ENCODE results near the gene ZMYND15.

ZMYND15 gene

DNA sequence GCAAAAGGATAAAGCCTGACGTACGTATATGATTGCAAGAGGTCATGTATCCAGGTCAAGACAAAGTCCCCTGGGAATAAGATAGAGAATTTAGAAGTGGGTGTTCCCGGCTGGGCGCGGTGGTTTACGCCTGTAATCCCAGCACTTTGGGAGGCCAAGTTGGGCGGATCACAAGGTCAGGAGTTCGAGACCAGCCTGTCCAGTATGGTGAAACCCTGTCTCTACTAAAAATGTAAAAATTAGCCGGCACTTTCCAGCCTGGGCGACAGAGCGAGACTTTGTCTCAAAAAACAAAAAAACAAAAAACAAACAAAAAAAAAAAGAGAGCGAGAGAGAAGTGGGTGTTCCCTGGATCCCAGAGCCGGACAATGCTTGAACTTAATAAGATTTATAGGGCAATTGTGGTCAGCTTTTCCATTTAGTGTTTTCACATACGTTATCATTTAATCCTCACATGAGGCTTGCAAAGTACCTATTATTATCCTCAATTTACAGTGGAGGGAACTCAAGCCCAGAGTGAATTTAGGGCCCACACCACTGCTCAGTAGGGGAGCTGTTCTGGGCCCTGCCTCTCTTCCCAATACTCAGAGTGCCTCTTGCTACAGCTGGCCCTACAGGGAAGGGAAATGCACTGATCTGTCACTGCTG is 48.6 kb downstream of the ZMYND15 start:
- DNase-seq, result no peak

DNA sequence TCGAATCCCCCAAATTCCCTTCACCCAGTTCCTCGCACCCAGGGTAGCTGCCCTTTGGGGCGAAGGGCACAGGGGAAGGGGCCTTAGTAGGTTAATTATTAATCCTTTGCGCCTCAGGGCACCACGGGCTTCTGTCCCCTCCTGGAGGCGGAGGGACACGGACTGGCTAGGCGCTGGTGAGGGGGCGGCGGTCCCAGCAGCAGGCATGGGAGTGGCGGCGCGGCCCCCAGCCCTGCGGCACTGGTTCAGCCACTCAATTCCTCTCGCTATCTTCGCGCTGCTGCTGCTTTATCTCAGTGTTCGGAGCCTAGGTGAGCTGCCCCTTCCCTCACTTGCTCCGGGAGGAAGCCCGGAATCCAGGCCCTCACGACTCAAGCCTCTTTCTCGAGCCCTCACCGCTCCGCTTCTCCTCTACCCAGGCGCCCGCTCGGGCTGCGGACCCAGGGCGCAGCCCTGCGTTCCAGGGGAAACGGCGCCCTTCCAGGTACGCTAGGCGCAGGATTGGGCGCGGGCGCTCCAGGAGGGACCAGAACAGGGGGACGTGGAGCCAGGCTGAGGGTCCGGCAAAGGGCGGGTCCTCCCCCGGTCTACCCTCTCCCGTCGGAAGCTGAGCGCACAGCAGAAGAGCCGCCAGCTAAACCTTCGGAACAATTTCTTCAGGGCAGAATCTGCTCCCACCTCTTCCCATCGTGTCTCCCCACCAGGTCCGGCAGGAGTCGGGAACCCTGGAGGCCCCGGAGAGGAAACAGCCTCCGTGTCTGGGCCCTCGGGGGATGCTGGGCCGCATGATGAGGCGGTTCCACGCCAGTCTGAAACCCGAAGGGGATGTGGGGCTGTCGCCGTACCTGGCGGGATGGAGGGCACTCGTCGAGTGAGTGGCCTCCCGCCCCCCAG is 49.4 kb downstream of the ZMYND15 start, which contains the start of gene GLTPD2:
Gene GLTPD2 (plus strand): TSS at position 158 of the 894 bp plus-strand sequence. CDS start 48 bp downstream, at position 206.
- DNase-seq, result no peak

DNA sequence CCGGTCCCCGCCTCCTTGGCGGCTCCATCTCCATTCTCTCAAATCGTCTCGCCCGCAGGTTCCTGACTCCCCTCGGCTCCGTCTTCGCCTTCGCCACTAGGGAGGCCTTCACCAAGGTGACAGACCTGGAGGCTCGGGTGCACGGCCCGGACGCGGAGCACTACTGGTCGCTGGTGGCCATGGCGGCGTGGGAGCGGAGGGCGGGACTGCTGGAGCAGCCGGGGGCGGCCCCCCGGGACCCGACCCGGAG is 50.0 kb downstream of the ZMYND15 start:
- no peak for DNase-seq

DNA sequence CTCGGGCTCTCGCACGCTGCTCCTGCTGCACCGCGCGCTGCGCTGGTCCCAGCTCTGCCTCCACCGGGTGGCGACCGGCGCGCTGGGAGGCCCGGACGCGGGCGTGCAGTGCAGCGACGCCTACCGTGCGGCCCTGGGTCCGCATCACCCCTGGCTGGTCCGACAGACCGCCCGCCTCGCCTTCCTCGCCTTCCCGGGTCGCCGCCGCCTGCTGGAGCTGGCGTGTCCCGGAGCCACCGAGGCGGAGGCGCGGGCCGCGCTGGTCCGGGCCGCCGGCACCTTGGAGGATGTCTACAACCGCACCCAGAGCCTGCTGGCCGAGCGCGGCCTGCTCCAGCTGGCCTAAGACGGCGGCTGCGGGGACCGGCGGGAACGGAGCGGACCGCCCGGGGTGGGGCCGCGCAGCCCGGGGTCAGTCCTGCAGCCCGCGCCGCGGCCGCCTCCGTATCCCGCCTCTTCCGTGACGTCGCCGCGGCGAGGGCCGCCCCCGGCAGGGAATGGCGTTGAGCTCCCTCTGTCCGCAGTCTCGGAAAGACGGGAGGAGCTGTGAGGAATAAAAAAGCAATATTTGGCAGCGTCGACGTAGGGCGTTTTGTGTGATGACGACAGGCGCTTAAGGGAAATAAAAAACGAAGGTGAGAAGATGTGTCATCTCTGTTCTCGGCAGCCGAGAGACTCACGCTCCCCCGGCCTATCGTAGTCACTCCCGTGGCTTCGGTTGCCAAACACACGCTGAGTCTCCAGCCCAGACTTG is 50.5 kb downstream of the ZMYND15 start:
- peak; percentile 90 for DNase-seq

DNA sequence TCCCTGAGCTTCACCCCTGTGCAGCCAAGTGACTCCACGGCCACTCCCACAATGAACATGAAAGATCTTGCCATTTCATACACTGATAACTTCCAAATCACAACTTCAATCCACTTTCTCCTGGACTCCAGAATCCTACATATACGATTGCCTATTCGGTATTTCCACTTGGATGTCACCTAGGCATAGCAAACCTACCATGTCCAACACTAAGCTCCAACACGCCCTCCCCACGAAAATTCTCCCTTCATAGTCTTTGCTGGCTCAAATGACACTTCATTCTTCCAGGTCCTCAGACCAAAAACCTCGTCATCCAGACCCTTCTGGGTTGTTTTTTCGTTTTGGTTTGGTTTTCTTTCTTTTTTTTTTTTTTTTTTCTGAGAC is 51.1 kb downstream of the ZMYND15 start:
- no peak for DNase-seq

DNA sequence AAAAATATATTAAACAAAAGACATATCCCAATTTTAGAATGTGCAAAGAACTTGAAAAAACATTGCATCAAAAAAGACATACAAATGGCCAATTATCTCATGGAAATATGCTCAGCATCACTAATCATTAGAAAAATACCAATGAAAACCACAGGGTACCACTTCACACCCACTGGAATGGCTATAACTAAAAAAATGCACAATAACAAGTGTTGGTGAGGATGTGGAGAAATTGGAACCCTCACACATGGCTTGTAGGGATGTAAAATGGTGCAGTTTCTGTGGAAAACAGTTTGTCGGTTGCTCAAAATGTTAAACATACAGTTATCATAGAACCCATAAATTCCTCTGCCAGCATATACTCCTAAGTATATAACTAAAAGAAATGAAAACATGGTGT is 55.5 kb downstream of the ZMYND15 start:
- DNase-seq, result no peak
